DMS114 treated with DMSO at 0.1 percent for 48 hours (cell line): ENCODE measurements around the gene TNS1.
"Not testable (repeated sequence)": the region's sequence is repeated elsewhere in the genome, so short reads cannot be mapped to it uniquely, and the experiment has no call there.

Source experiments
- DNase-seq: peaks from one replicate; lab custom pipeline; 2025; ENCODE audit not compliant: unreplicated experiment; lab: John Stamatoyannopoulos, UW

TNS1 gene

GRCh38 chr2:218002845-218003180 lies at the start of gene TNS1:
TSS of gene TNS1 (minus strand) at chr2:218002995. CDS start at chr2:218002872, 123 bp downstream.
- DNase-seq = no peak

GRCh38 chr2:218051903-218052302 lies 49.1 kb upstream of the TNS1 start:
- no peak for DNase-seq

- no peak for DNase-seq
Measured at GRCh38 chr2:218047536-218048225, 44.9 kb upstream of the TNS1 start.

- DNase-seq = no peak
Measured at GRCh38 chr2:218046238-218046637, 43.4 kb upstream of the TNS1 start.

GRCh38 chr2:218044599-218044998 lies 41.8 kb upstream of the TNS1 start:
- not testable (repeated sequence) for DNase-seq

- no peak for DNase-seq
Measured at GRCh38 chr2:218043701-218044109, 40.9 kb upstream of the TNS1 start.

DNA sequence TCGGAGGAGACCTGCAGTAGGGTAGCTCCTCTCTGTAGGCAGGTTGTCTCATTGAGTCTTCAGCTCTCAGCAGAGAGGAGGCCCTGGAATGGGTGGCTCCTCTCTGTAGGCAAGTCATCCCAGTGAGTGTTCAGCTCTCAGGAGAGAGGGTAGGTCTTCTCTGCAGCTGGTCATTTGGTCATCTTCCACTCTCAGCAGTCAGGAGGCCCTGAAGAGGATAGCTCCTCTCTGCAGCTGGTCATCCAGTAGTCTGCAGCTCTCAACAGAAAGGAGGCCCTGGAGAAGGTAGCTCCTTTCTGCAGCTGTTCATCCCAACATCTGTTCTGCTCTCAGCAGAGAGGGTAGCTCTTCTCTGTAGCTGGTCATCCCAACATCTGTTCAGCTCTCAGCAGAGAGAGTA lies 40.3 kb upstream of the TNS1 start:
- DNase-seq = no peak

GRCh38 chr2:218041302-218042168 lies 38.7 kb upstream of the TNS1 start:
- no peak for DNase-seq

GRCh38 chr2:218040883-218041282 lies 38.1 kb upstream of the TNS1 start:
- DNase-seq = no peak

DNA sequence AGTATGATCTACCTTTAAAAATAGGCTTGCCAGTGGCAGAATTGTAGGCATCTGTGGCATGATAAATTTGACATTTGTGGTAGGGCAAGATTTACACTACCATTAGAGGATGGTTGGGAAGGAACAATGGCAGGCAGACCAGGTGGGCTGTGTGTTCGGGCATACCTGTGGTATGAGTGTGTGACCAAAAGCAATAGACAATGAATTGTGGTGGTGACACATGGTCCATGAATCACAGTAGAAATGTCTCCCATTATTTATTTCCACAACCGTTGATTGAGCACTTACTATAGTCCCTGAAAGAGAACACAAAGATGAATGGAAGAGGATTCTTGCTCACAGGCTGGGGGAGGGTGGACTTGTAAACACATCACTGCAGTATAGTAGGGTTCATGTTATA lies 36.4 kb upstream of the TNS1 start:
- no peak for DNase-seq

DNA sequence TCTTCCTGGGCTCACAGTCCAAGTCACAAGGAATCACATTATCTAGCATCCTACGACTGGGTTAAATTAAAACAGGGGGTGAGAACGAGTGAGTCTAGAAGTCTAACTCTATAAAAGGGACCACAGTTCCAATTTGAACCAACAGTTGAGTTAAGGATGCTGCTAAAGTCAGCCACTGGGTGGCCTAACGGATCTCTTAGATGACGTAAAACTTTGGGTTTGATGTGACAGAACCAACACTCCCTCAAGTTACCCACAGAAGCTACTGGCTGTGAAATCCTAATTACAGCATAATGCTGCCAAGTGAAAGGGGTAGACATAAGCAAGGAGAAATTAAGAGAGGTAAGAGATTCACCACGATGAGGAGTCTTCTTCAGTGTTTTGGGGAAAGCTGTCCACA lies 33.6 kb upstream of the TNS1 start:
- no peak for DNase-seq

DNA sequence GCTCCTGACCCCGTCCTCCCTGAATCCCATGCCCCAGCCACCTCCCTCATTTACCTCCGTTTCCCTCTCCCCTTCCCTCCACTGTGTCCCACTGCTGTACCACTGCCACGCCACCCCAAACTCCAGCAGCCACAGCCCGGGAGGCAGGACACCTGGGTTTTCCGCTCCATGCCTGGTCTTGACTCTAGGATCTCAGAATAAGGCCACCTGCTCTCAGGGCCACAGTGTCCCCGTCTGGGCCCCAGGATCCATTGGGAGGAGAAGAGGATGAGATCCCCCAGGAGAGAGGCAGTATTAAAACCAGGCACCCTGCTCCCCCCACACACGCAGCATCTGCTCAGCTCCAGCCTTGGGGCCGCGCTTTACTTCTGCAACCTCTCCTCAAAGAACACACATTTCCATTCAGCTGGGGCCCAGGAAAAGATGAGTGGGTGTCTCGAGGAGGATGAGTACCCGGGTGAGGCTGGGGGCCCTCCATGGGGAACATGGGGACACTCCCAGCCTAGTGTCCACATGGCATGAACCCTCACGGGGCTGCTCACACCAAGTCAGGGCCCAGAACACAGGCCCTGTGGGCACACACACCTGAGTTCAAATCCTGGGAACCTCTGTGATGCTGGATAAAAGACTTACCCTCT lies 32.8 kb upstream of the TNS1 start:
- no peak for DNase-seq

GRCh38 chr2:218034497-218035213 lies 31.9 kb upstream of the TNS1 start:
- DNase-seq = peak; percentile 67

- no peak for DNase-seq
Measured at GRCh38 chr2:218033590-218034496, 31.0 kb upstream of the TNS1 start.

DNA sequence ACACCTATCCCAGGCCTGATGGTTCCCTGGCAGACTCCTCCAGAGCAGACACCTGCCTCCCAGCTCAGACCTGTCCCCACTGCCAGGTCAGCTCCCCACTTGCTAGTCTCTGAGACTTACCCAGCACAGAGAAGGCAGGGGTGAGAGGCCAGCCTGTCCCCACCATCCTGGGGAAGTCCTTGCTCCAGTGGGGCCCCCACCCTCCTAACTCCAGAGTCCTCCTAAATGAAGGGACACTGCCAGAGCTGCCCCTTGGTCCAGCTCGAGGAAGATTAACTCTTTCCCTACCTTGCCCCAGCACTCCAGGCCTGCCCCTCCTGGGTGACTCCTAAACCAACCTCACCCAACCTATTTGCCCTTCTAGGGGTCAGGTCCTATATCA lies 30.4 kb upstream of the TNS1 start:
- no peak for DNase-seq

GRCh38 chr2:218032336-218033171 lies 29.8 kb upstream of the TNS1 start:
- no peak for DNase-seq

DNA sequence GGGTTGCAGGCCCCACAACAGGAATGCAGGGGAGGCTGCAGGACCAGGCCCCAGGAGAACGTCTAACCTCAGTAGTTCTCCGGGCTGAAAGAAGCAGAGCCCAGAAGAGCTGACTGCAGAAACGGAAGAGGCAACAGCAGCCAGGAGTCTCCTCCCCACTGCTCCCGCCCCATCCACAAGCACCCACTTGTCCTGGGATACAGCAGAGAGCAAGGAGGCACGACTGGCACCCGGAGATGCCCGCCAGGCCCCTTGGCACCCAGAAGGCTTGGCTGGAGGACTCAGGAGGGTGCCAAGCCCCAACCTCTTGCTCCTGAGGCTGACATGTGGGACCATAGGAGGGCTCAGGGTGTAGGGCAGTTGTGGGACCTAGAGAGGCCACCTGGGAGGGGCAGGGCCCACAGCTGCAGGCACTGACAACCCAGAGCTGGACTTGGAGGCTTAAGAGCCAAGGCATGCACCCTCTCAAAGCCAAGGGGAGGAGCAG lies 29.0 kb upstream of the TNS1 start:
- DNase-seq = no peak

DNA sequence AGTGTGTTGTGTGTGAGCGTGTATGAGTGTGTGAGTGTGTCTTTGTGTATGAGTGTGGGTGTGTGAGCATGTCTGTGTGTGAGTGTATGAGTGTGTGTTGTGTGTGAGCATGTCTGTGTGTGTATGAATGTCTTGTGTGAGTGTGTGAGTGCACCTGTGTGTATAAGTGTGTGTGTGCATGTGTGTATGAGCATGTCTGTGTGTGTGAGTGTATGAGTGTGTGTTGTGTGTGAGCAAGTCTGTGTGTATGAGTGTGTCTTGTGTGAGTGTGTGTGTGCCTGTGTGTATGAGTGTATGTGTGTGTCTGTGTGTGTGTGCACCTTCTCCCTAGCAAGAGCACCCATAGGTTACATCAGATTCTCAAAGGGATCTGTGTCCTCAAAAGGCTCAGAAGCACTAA lies 28.5 kb upstream of the TNS1 start:
- no peak for DNase-seq
